Stimulated activated CD8-positive, alpha-beta memory T cell treated with anti-CD3 and anti-CD28 coated beads, Interleukin-4, amount 100 ng/mL, for 24 hours (primary cell): ENCODE results near the gene SEMA3C.

Experiments used
- DNase-seq: peaks from one replicate; pipeline ENCODE4 v3.0.0-alpha.2; 2020; ENCODE audit warnings: low read depth

The SEMA3C gene

GRCh38 chr7:80823057-80823456, 95.8 kb downstream of the SEMA3C start:
- DNase-seq = no peak

- DNase-seq = no peak
These were observed 97.0 kb downstream of the SEMA3C start for GRCh38 chr7:80821771-80822319.

GRCh38 chr7:80819503-80819902, 99.3 kb downstream of the SEMA3C start:
- DNase-seq = no peak

GRCh38 chr7:80818181-80818580, 100.7 kb downstream of the SEMA3C start:
- no peak for DNase-seq

- DNase-seq = no peak
These were observed 102.0 kb downstream of the SEMA3C start for GRCh38 chr7:80816806-80817205.

- no peak for DNase-seq
These were observed 103.1 kb downstream of the SEMA3C start for GRCh38 chr7:80815733-80816132.

GRCh38 chr7:80809545-80809944, 109.3 kb downstream of the SEMA3C start:
- DNase-seq = no peak

- DNase-seq = no peak
These were observed 111.5 kb downstream of the SEMA3C start for GRCh38 chr7:80807166-80807900.

- DNase-seq = no peak
These were observed 112.2 kb downstream of the SEMA3C start for GRCh38 chr7:80806663-80807062.

- DNase-seq = no peak
These were observed 114.3 kb downstream of the SEMA3C start for GRCh38 chr7:80804589-80804988.

GRCh38 chr7:80802527-80802926, 116.3 kb downstream of the SEMA3C start:
- no peak for DNase-seq

- DNase-seq = no peak
These were observed 123.9 kb downstream of the SEMA3C start for GRCh38 chr7:80794631-80795573.

GRCh38 chr7:80791509-80791929, 127.3 kb downstream of the SEMA3C start:
- DNase-seq = no peak

- no peak for DNase-seq
These were observed 128.0 kb downstream of the SEMA3C start for GRCh38 chr7:80790877-80791276.

GRCh38 chr7:80787721-80788120, 131.1 kb downstream of the SEMA3C start:
- DNase-seq = no peak

GRCh38 chr7:80785961-80786536, 132.8 kb downstream of the SEMA3C start:
- no peak for DNase-seq

- DNase-seq = no peak
These were observed 133.6 kb downstream of the SEMA3C start for GRCh38 chr7:80785276-80785675.

GRCh38 chr7:80783678-80784327, 135.0 kb downstream of the SEMA3C start:
- DNase-seq = no peak

- DNase-seq = no peak
These were observed 135.6 kb downstream of the SEMA3C start for GRCh38 chr7:80783186-80783677.

GRCh38 chr7:80781561-80781979, 137.3 kb downstream of the SEMA3C start:
- no peak for DNase-seq

GRCh38 chr7:80781146-80781545, 137.7 kb downstream of the SEMA3C start:
- DNase-seq = no peak

- no peak for DNase-seq
These were observed 139.4 kb downstream of the SEMA3C start for GRCh38 chr7:80779456-80779855.
